ENCODE measurements around the gene ATP2C2.

DNA sequence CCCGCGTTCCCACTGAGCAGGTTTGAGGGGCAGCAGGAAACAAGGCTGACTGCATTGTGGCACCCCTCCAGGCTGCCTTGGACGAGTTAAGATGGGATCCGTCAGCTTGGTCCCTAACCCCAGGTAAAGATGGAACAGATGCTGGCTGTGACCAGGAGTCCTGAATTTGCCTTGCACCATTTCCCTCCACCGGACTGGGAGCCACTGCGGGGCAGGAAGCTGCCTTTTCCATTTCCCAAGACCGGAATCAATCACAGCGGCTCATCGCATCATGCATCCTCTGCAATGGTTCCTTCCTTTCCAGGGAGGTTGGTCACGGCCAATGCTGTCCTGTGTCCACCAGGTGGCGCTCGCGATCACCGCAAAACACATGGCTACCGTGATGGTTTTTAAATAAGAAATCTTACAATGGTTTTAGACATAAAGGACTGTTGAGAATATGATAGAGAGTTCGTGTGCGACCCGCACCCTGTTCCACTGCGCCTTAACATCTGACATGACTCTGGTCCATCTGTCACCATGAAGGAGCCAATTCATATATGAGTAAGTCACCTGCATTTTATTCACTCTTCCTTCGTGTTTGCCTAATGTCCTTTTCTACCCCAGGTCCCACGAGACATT is 143.0 kb downstream of the ATP2C2 start:
- no peak for TF ChIP-seq POLR2A (IDR thresholded peaks at IDR 0.05)
- TF ChIP-seq, protein P1, sequence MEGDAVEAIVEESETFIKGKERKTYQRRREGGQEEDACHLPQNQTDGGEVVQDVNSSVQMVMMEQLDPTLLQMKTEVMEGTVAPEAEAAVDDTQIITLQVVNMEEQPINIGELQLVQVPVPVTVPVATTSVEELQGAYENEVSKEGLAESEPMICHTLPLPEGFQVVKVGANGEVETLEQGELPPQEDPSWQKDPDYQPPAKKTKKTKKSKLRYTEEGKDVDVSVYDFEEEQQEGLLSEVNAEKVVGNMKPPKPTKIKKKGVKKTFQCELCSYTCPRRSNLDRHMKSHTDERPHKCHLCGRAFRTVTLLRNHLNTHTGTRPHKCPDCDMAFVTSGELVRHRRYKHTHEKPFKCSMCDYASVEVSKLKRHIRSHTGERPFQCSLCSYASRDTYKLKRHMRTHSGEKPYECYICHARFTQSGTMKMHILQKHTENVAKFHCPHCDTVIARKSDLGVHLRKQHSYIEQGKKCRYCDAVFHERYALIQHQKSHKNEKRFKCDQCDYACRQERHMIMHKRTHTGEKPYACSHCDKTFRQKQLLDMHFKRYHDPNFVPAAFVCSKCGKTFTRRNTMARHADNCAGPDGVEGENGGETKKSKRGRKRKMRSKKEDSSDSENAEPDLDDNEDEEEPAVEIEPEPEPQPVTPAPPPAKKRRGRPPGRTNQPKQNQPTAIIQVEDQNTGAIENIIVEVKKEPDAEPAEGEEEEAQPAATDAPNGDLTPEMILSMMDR (IDR thresholded peaks at IDR 0.05): peak in 1 of 3 donors; percentile 93
